GM12891 (cell line): ENCODE results near the gene RUNX1.

Source experiments
- DNase-seq: peaks from one replicate; pipeline ENCODE4 v3.0.0; 2011; ENCODE audit warnings: low spot score; ENCODE audit not compliant: insufficient read length
- FAIRE-seq: peaks from 2 replicates; lab custom pipeline; 2011; peaks lifted over from hg19 to GRCh38; lab: Jason Lieb, UNC
- PAX5 ChIP-seq: IDR thresholded peaks from 2 replicates; pipeline ENCODE4 v1.6.1; 2011; ENCODE audit warnings: low read length, moderate library complexity, mild to moderate bottlenecking; ENCODE audit not compliant: insufficient read depth, severe bottlenecking
- POLR2A ChIP-seq: IDR thresholded peaks from 2 replicates; pipeline ENCODE4 v1.6.1; 2011; ENCODE audit warnings: low read depth, low read length, control low read depth
- POLR2AphosphoS5 ChIP-seq: IDR thresholded peaks from 2 replicates; pipeline ENCODE4 v1.6.1; 2011; ENCODE audit warnings: low read depth, low read length, control low read depth
- POU2F2 ChIP-seq: IDR thresholded peaks from 2 replicates; pipeline ENCODE4 v1.6.1; 2011; ENCODE audit warnings: low read depth, mild to moderate bottlenecking, control low read depth, low read length, moderate library complexity
- SPI1 ChIP-seq: IDR thresholded peaks from 2 replicates; pipeline ENCODE4 v1.6.1; 2011; ENCODE audit warnings: low read depth, low read length, control low read depth
- TAF1 ChIP-seq: IDR thresholded peaks from 2 replicates; pipeline ENCODE4 v1.6.1; 2011; ENCODE audit warnings: low read depth, low read length, control low read depth

Gene RUNX1

GRCh38 chr21:35083246-35083645 is 34.1 kb upstream of the RUNX1 start:
- no peak for FAIRE-seq
- no peak for TF ChIP-seq TAF1
- no peak for TF ChIP-seq SPI1
- no peak for TF ChIP-seq PAX5
- TF ChIP-seq POLR2AphosphoS5 = no peak
- no peak for DNase-seq

- no peak for FAIRE-seq
Measured at GRCh38 chr21:35081861-35082260, 32.8 kb upstream of the RUNX1 start.

GRCh38 chr21:35079181-35079580 is 30.1 kb upstream of the RUNX1 start:
- TF ChIP-seq POLR2A (no peak), POU2F2 (no peak), POLR2AphosphoS5 (no peak), SPI1 (no peak), TAF1 (no peak), PAX5 (no peak)
- DNase-seq (no peak), FAIRE-seq (no peak)

More at GRCh38 chr21:35081861-35082260, 32.8 kb upstream of the RUNX1 start:
- TF ChIP-seq POLR2AphosphoS5 (no peak), POU2F2 (no peak), PAX5 (no peak), SPI1 (no peak), TAF1 (no peak), POLR2A (no peak)
- DNase-seq = no peak

- DNase-seq (no peak), FAIRE-seq (no peak)
- TF ChIP-seq TAF1 (no peak), POLR2A (no peak)
Measured at GRCh38 chr21:35077975-35078374, 28.9 kb upstream of the RUNX1 start.

- FAIRE-seq (no peak), DNase-seq (no peak)
- TF ChIP-seq POLR2A = no peak
- no peak for TF ChIP-seq TAF1
- TF ChIP-seq PAX5 = no peak
- no peak for TF ChIP-seq POU2F2
- no peak for TF ChIP-seq POLR2AphosphoS5
- no peak for TF ChIP-seq SPI1
Measured at GRCh38 chr21:35077466-35077865, 28.4 kb upstream of the RUNX1 start.

- no peak for DNase-seq
- no peak for FAIRE-seq
- TF ChIP-seq POLR2AphosphoS5 = no peak
- no peak for TF ChIP-seq TAF1
- peak; percentile 62 for TF ChIP-seq SPI1
- no peak for TF ChIP-seq POU2F2
- TF ChIP-seq POLR2A = no peak
- TF ChIP-seq PAX5 = no peak
Measured at GRCh38 chr21:35075546-35075945, 26.4 kb upstream of the RUNX1 start.

GRCh38 chr21:35072960-35073359 is 23.9 kb upstream of the RUNX1 start:
- TF ChIP-seq SPI1 (no peak), POLR2AphosphoS5 (no peak), TAF1 (no peak), PAX5 (no peak), POU2F2 (no peak), POLR2A (no peak)
- FAIRE-seq (no peak), DNase-seq (no peak)

GRCh38 chr21:35072557-35072956 is 23.5 kb upstream of the RUNX1 start:
- TF ChIP-seq PAX5 (no peak), POLR2A (no peak), POU2F2 (no peak), TAF1 (no peak)
- DNase-seq (no peak), FAIRE-seq (no peak)

GRCh38 chr21:35071347-35071746 is 22.2 kb upstream of the RUNX1 start:
- no peak for TF ChIP-seq POU2F2
- FAIRE-seq (no peak), DNase-seq (no peak)

GRCh38 chr21:35070436-35070835 is 21.3 kb upstream of the RUNX1 start:
- DNase-seq (no peak), FAIRE-seq (no peak)
- TF ChIP-seq PAX5 (no peak), POLR2AphosphoS5 (no peak), SPI1 (no peak), POU2F2 (no peak), TAF1 (no peak), POLR2A (no peak)

- DNase-seq (no peak), FAIRE-seq (no peak)
- TF ChIP-seq PAX5 (no peak), SPI1 (no peak), POU2F2 (no peak), POLR2AphosphoS5 (no peak), POLR2A (no peak), TAF1 (no peak)
Measured at GRCh38 chr21:35066824-35067223, 17.7 kb upstream of the RUNX1 start.
